Measurements from ENCODE around the gene PEPD.

- TF ChIP-seq REST (IDR thresholded peaks at IDR 0.05; ENCODE audit: insufficient read depth in 1 of 2, low read depth in 2 of 2, low read length in 2 of 2) (no peak), POLR2AphosphoS5 (IDR thresholded peaks at IDR 0.05; ENCODE audit: low read depth, low read length) (no peak), SIN3A (IDR thresholded peaks at IDR 0.05; ENCODE audit: borderline replicate concordance, insufficient read depth, low read length) (no peak)
Measured at GRCh38 chr19:33502521-33502920, 19.1 kb downstream of the PEPD start.

Data from PFSK-1 (cell line).